K562 (cell line): ENCODE results near the gene NOL4L. TPM values are rescaled to one million over a fixed set of nuclear protein-coding genes. Genes with fewer than 3 reads are reported as not detected.

Experiments used
- ATAC-seq: fragments of 200-7000 bp; cut with Tn5 transposase; 3 replicates; pipeline ENCODE4 v1.9.1; 2020; ENCODE audit warnings: moderate library complexity
- BruUV-seq: library from RNA; stranded (reverse); fragments of 400-500 nt; replicated peaks from 2 replicates; lab custom pipeline; 2021; lab: Mats Ljungman, UMichigan
- CTCF ChIA-PET: fragments of 300-600 bp; formaldehyde crosslinking; extraction: SDS; loops from one replicate; lab custom pipeline; 2021; ENCODE audit warnings: low intra/inter-chr PET ratio; lab: Yijun Ruan, JAX
- POLR2A ChIA-PET: fragments of 300-600, 350-650 bp; sonication (Branson Sonifier 250); formaldehyde crosslinking; extraction: SDS; loops from one replicate; lab custom pipeline; 2021; ENCODE audit warnings: antibody characterized with exemption, inconsistent platforms; lab: Yijun Ruan, JAX
- DNase-seq, 4 experiments: peaks; one replicate each; pipeline versions ENCODE4 v3.0.0 to v3.0.0-alpha.2; 2011 to 2018; ENCODE audit warnings: low spot score in 3 of 4, mixed read lengths in 3 of 4; ENCODE audit errors: extremely low read depth in 1 of 4
- FAIRE-seq: peaks from 2 replicates; lab custom pipeline; 2011; peaks lifted over from hg19 to GRCh38; lab: Jason Lieb, UNC
- H2AFZ ChIP-seq: 2 replicates; pipeline ENCODE4 v1.6.0; 2011; ENCODE audit warnings: low read depth, low read length, control low read depth, inconsistent platforms
- H3K27ac ChIP-seq: fragments of 200-600 bp; 3 replicates; pipeline ENCODE4 v1.8.0; 2011; ENCODE audit warnings: low read depth, mild to moderate bottlenecking, control low read depth, inconsistent platforms, low read length, moderate library complexity, mixed read lengths; ENCODE audit errors: extremely low read depth
- H3K27me3 ChIP-seq, 2 experiments: fragments of 300-600 bp in 1 of 2; 2 replicates in 1 of 2; 3 replicates in 1 of 2; pipeline versions ENCODE4 v1.6.0 to v1.8.0; 2011; ENCODE audit warnings: inconsistent platforms in 2 of 2, low read length in 2 of 2, mild to moderate bottlenecking in 1 of 2, mixed read lengths in 1 of 2, moderate library complexity in 1 of 2; ENCODE audit not compliant: control insufficient read depth in 2 of 2, insufficient read depth in 2 of 2
- H3K36me3 ChIP-seq: fragments of 300-600 bp; 3 replicates; pipeline ENCODE4 v1.8.0; 2011; ENCODE audit warnings: mild to moderate bottlenecking, low read length, inconsistent platforms; ENCODE audit not compliant: control insufficient read depth, insufficient read depth
- H3K4me1 ChIP-seq, 2 experiments: fragments of 200-600 bp in 1 of 2; replicated peaks in 1 of 2; 2 replicates in 1 of 2; 3 replicates in 1 of 2; pipeline versions ENCODE4 v1.5.1 to v1.8.0; 2011; ENCODE audit warnings: inconsistent platforms in 2 of 2, low read length in 2 of 2, mild to moderate bottlenecking in 1 of 2, mixed read lengths in 1 of 2, moderate library complexity in 1 of 2; ENCODE audit not compliant: control insufficient read depth in 2 of 2, insufficient read depth in 2 of 2
- H3K4me2 ChIP-seq: 2 replicates; pipeline ENCODE4 v1.6.1; 2011; ENCODE audit warnings: low read length, control low read depth, inconsistent platforms, mixed read lengths; ENCODE audit not compliant: insufficient read depth
- H3K4me3 ChIP-seq: fragments of 200-600 bp; sonication (generic), shearing (Covaris generic); 2 replicates; pipeline ENCODE4 v1.5.1; 2016; ENCODE audit warnings: control low read depth, inconsistent platforms
- H3K79me2 ChIP-seq: fragments of 200-600 bp; 3 replicates; pipeline ENCODE4 v1.8.0; 2011; ENCODE audit warnings: low read length, inconsistent platforms; ENCODE audit not compliant: control insufficient read depth, insufficient read depth
- H3K9ac ChIP-seq, 2 experiments: 2 replicates each; pipeline versions ENCODE4 v1.6.0 to v1.6.1; 2011; ENCODE audit warnings: low read depth in 2 of 2, low read length in 2 of 2, control low read depth in 1 of 2, inconsistent platforms in 1 of 2, mild to moderate bottlenecking in 1 of 2, mixed read lengths in 1 of 2; ENCODE audit not compliant: insufficient read depth in 1 of 2
- H3K9me1 ChIP-seq: one replicate; pipeline ENCODE4 v1.6.0; 2011; ENCODE audit warnings: inconsistent platforms, mild to moderate bottlenecking, low read length, moderate library complexity; ENCODE audit not compliant: control insufficient read depth, insufficient read depth
- H3K9me3 ChIP-seq: replicated peaks from 2 replicates; pipeline ENCODE4 v1.5.1; 2011; ENCODE audit warnings: low read depth, low read length, inconsistent platforms; ENCODE audit not compliant: control insufficient read depth, insufficient read depth
- H4K20me1 ChIP-seq: replicated peaks from 2 replicates; pipeline ENCODE4 v1.6.1; 2011; ENCODE audit warnings: low read length, inconsistent platforms, mixed read lengths; ENCODE audit not compliant: control insufficient read depth, insufficient read depth
- GATAD2A ChIP-seq: fragments of 450-650 bp; IDR thresholded peaks from 2 replicates; pipeline ENCODE4 v1.6.1; 2017
- NFIX ChIP-seq: fragments of 250-450 bp; sonication (Bioruptor Pico); IDR thresholded peaks from 2 replicates; pipeline ENCODE4 v1.4.0; 2020; ENCODE audit warnings: low read depth, mild to moderate bottlenecking, moderate library complexity
- OTX1 ChIP-seq: fragments of 450-650 bp; formaldehyde crosslinking; IDR thresholded peaks from 2 replicates; pipeline ENCODE4 v1.4.0; 2022; ENCODE audit warnings: mild to moderate bottlenecking
- POLR2G ChIP-seq: fragments of 200-400 bp; formaldehyde crosslinking; IDR thresholded peaks from 2 replicates; pipeline ENCODE4 v1.6.1; 2017; ENCODE audit warnings: low read depth, mild to moderate bottlenecking, antibody characterized with exemption, low read length, moderate library complexity
- SREBF1 ChIP-seq: fragments of 150-350 bp; IDR thresholded peaks from 2 replicates; pipeline ENCODE4 v1.6.1; 2014; ENCODE audit warnings: antibody characterized with exemption, low read depth, low read length, borderline replicate concordance
- ZNF354B ChIP-seq: fragments of 250-450 bp; sonication (Bioruptor Pico); IDR thresholded peaks from 2 replicates; pipeline ENCODE4 v1.4.0; 2020
- ZNF507 ChIP-seq: conservative IDR thresholded peaks from 2 replicates; pipeline ENCODE4 v1.6.1; 2017; ENCODE audit warnings: missing genetic modification characterization, missing compliant biosample characterization
- WGBS: fragments of 100-300 bp; shearing (Covaris generic); methylation state at CpG from one replicate; pipeline ENCODE4 v1.1.6; 2016; ENCODE audit warnings: low coverage, mixed read lengths; ENCODE audit not compliant: insufficient coverage; ENCODE audit errors: missing lambda C conversion rate; 5-methylcytosine and 5-hydroxymethylcytosine counted together
- in situ Hi-C: fragments of 300-500 bp; cut with MboI; formaldehyde crosslinking; loops from 4 replicates; pipeline ENCODE4 v1.15.0; 2018; ENCODE audit warnings: inconsistent platforms, mixed read lengths
- intact Hi-C: fragments of 100-400 bp; cut with micrococcal nuclease; formaldehyde crosslinking; loops from 2 replicates; pipeline ENCODE4 v1.14.2; 2022
- polyA plus RNA-seq, 8 experiments: library from polyadenylated mRNA; depleted of rRNA in 4 of 8; stranded (reverse) in 5 of 8; unstranded in 3 of 8; fragments of >200 nt; fragmentation: Nextera tagmentation in 2 of 8; fragmentation: Illumina TruSeq in 1 of 8; extraction: Ambion mirVana in 2 of 8; extraction: Trizol in 1 of 8; gene quantifications; 2 replicates each; pipeline versions ENCODE4 v1.2.1 to v1.2.3, GENCODE V29; 2011 to 2014; ENCODE audit warnings: inconsistent platforms in 1 of 8, missing spikeins in 1 of 8
- total RNA-seq, 7 experiments: library from RNA; depleted of rRNA in 6 of 7; stranded (reverse); fragments of >200 nt in 6 of 7; fragmentation: Illumina TruSeq in 2 of 7; extraction: Trizol in 2 of 7; gene quantifications; 2 replicates each; pipeline versions ENCODE4 v1.2.1 to v1.2.3, GENCODE V29; 2011 to 2021; ENCODE audit warnings: low replicate concordance in 1 of 7
- TF ChIP-seq, protein P1 (sequence below): sonication (generic); IDR thresholded peaks from 2 replicates; pipeline ENCODE4 v1.6.1; 2016

NOL4L gene
- total and polyA plus RNA-seq, 9 of the 15 experiments (the other 6 are each of a cell fraction or from before 2014, with no cell fraction given): 5.1 to 36.2 (median 13.6) TPM

DNA sequence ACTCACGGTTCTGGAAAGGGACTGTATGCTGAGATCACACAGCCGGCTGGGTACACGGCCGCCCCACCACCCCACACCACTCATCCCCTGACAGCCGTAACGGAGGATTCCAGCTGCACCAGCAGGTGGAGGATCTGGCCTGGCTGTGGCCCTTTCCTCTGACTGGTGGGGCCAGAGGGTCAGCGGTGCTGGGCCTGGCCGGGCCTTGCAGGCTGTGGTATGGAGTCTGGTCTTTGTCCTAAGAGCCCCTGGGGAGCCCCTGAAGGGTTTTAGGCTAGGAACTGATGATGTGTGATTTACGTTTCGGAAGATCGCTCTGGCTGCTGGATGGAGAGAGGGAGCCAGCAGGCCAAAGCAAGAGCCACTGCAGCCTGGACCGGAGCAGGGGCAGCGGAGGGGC lies 26.6 kb downstream of the NOL4L start:
- no peak for FAIRE-seq
- peak overlapping the region in 1 of 2 experiments; percentile 49; a peak in 1 of 4 replicates for H3K9ac ChIP-seq
- peaks cover 46% of the 10 kb centered on the region; the same call in 2 of the 3 replicates for H3K36me3 ChIP-seq
- intact Hi-C loops: no loop called here
- no peaks in the 10 kb centered on the region for H3K9me1 ChIP-seq
- in situ Hi-C loops: no loop called here
- ChIA-PET POLR2A (interaction anchor here (1.0 kb wide), 1 partner anchor 9 kb away, joined by 4 read pairs; no protein-coding TSS in a partner anchor), CTCF (no interaction called here)
- TF ChIP-seq, protein P1, sequence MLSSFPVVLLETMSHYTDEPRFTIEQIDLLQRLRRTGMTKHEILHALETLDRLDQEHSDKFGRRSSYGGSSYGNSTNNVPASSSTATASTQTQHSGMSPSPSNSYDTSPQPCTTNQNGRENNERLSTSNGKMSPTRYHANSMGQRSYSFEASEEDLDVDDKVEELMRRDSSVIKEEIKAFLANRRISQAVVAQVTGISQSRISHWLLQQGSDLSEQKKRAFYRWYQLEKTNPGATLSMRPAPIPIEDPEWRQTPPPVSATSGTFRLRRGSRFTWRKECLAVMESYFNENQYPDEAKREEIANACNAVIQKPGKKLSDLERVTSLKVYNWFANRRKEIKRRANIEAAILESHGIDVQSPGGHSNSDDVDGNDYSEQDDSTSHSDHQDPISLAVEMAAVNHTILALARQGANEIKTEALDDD: no peak
- TF ChIP-seq OTX1 (CRISPR knock-in tag) (no peak), NFIX (CRISPR knock-in tag) (no peak), ZNF507 (no peak), SREBF1 (no peak), POLR2G (0 out of 2 replicates have a peak, but pooled peaks have one; percentile 26), GATAD2A (no peak), ZNF354B (CRISPR knock-in tag) (no peak)
- no peak overlapping the region for H3K4me2 ChIP-seq
- no peaks in the 10 kb centered on the region for H3K27me3 ChIP-seq
- H3K79me2 ChIP-seq: peaks cover 90% of the 10 kb centered on the region
- no peak overlapping the region for H2AFZ ChIP-seq
- ATAC-seq: no peak
- no TSS peak for BruUV-seq
- 90% methylated on average over 12 of the region's 13 CpGs for WGBS
- no peak overlapping the region for H3K27ac ChIP-seq
- peaks cover 8% of the 10 kb centered on the region for H4K20me1 ChIP-seq
- H3K4me3 ChIP-seq: no peak overlapping the region
- DNase-seq: no peak
- peaks cover 17 to 49% of the 10 kb centered on the region in 2 experiments for H3K4me1 ChIP-seq
- H3K9me3 ChIP-seq: no peaks in the 10 kb centered on the region
